SK-N-SH treated with all-trans-retinoic acid at 6 μM for 48 hours (cell line): Measurements from ENCODE around the gene TBL1X.

Experiments
- ATAC-seq: fragments of 200-7000 bp; cut with Tn5 transposase; 3 replicates; pipeline ENCODE4 v1.9.1; 2020; ENCODE audit warnings: mild to moderate bottlenecking, moderate library complexity
- ARNTL ChIP-seq: fragments of 450-650 bp; formaldehyde crosslinking; IDR thresholded peaks from 2 replicates; pipeline ENCODE4 v1.5.0; 2020; ENCODE audit warnings: low read depth, mild to moderate bottlenecking, moderate library complexity, borderline replicate concordance
- OSR1 ChIP-seq: fragments of 250-450 bp; sonication (Bioruptor Pico); IDR thresholded peaks from 2 replicates; pipeline ENCODE4 v1.8.0; 2022; ENCODE audit warnings: moderate library complexity, mild to moderate bottlenecking, inconsistent platforms
- RARB ChIP-seq: fragments of 250-450 bp; sonication (Bioruptor Pico); IDR thresholded peaks from 2 replicates; pipeline ENCODE4 v1.8.0; 2021; ENCODE audit warnings: mild to moderate bottlenecking, moderate library complexity
- SNAI2 ChIP-seq: fragments of 250-450 bp; sonication (Bioruptor Pico); IDR thresholded peaks from 2 replicates; pipeline ENCODE4 v1.5.0; 2020; ENCODE audit warnings: mild to moderate bottlenecking, moderate library complexity
- TCF4 ChIP-seq: fragments of 250-450 bp; sonication (Bioruptor Pico); IDR thresholded peaks from 2 replicates; pipeline ENCODE4 v1.8.0; 2021; ENCODE audit warnings: mild to moderate bottlenecking, moderate library complexity, borderline replicate concordance
- ZC3H10 ChIP-seq: fragments of 250-450 bp; sonication (Bioruptor Pico); IDR thresholded peaks from 2 replicates; pipeline ENCODE4 v1.5.1; 2021; ENCODE audit warnings: mild to moderate bottlenecking, moderate library complexity
- ZFP3 ChIP-seq: fragments of 250-450 bp; sonication (Bioruptor Pico); IDR thresholded peaks from 2 replicates; pipeline ENCODE4 v1.5.0; 2020; ENCODE audit warnings: mild to moderate bottlenecking, moderate library complexity
- ZFP30 ChIP-seq: fragments of 450-650 bp; formaldehyde crosslinking; IDR thresholded peaks from 2 replicates; pipeline ENCODE4 v1.5.0; 2022; ENCODE audit warnings: mild to moderate bottlenecking, moderate library complexity
- ZNF70 ChIP-seq: fragments of 450-650 bp; formaldehyde crosslinking; IDR thresholded peaks from 2 replicates; pipeline ENCODE4 v1.5.0; 2020; ENCODE audit warnings: mild to moderate bottlenecking, moderate library complexity
- TF ChIP-seq, protein P1 (sequence below): fragments of 250-450 bp; sonication (Bioruptor Pico); IDR thresholded peaks from 2 replicates; pipeline ENCODE4 v1.8.0; 2020; ENCODE audit warnings: mild to moderate bottlenecking, moderate library complexity, borderline replicate concordance
- TF ChIP-seq, protein P2 (sequence below): fragments of 250-450 bp; sonication (Bioruptor Pico); IDR thresholded peaks from 2 replicates; pipeline ENCODE4 v1.5.0; 2020; ENCODE audit warnings: mild to moderate bottlenecking, moderate library complexity
- TF ChIP-seq, protein P3 (sequence below): fragments of 250-450 bp; sonication (Bioruptor Pico); IDR thresholded peaks from 2 replicates; pipeline ENCODE4 v1.8.0; 2021; ENCODE audit warnings: low read depth, mild to moderate bottlenecking, moderate library complexity, borderline replicate concordance

Gene TBL1X

DNA sequence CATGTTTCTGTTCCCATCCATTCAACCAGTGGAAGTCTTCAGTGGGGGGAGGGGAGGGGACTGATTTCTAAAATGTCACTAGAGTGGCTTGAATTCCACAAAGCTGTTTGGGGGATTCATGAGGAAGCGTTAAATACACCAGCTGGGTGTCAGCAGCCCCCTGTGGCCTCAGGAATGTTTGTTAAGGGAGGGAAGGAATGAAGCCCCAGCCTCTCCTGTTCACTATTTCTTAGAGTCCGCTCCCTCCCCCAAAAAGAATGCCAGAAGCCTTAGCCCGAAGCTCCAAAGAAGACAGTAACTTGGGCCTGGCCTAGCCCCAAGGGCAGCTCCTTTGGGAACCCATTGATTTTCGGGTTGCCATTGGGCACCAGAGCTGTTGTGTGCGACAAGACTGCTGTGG, 324.7 kb downstream of the TBL1X start:
- TF ChIP-seq ZNF70 (CRISPR knock-in tag) (no peak), OSR1 (CRISPR knock-in tag) (no peak), RARB (CRISPR knock-in tag) (no peak), ARNTL (no peak), TCF4 (no peak), ZC3H10 (CRISPR knock-in tag) (no peak), ZFP3 (no peak), SNAI2 (CRISPR knock-in tag) (no peak), ZFP30 (CRISPR knock-in tag) (no peak)
- TF ChIP-seq, protein P1, sequence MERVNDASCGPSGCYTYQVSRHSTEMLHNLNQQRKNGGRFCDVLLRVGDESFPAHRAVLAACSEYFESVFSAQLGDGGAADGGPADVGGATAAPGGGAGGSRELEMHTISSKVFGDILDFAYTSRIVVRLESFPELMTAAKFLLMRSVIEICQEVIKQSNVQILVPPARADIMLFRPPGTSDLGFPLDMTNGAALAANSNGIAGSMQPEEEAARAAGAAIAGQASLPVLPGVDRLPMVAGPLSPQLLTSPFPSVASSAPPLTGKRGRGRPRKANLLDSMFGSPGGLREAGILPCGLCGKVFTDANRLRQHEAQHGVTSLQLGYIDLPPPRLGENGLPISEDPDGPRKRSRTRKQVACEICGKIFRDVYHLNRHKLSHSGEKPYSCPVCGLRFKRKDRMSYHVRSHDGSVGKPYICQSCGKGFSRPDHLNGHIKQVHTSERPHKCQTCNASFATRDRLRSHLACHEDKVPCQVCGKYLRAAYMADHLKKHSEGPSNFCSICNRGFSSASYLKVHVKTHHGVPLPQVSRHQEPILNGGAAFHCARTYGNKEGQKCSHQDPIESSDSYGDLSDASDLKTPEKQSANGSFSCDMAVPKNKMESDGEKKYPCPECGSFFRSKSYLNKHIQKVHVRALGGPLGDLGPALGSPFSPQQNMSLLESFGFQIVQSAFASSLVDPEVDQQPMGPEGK (CRISPR knock-in tag): no peak
- TF ChIP-seq, protein P2, sequence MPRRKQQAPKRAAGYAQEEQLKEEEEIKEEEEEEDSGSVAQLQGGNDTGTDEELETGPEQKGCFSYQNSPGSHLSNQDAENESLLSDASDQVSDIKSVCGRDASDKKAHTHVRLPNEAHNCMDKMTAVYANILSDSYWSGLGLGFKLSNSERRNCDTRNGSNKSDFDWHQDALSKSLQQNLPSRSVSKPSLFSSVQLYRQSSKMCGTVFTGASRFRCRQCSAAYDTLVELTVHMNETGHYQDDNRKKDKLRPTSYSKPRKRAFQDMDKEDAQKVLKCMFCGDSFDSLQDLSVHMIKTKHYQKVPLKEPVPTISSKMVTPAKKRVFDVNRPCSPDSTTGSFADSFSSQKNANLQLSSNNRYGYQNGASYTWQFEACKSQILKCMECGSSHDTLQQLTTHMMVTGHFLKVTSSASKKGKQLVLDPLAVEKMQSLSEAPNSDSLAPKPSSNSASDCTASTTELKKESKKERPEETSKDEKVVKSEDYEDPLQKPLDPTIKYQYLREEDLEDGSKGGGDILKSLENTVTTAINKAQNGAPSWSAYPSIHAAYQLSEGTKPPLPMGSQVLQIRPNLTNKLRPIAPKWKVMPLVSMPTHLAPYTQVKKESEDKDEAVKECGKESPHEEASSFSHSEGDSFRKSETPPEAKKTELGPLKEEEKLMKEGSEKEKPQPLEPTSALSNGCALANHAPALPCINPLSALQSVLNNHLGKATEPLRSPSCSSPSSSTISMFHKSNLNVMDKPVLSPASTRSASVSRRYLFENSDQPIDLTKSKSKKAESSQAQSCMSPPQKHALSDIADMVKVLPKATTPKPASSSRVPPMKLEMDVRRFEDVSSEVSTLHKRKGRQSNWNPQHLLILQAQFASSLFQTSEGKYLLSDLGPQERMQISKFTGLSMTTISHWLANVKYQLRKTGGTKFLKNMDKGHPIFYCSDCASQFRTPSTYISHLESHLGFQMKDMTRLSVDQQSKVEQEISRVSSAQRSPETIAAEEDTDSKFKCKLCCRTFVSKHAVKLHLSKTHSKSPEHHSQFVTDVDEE (CRISPR knock-in tag): no peak
- TF ChIP-seq, protein P3, sequence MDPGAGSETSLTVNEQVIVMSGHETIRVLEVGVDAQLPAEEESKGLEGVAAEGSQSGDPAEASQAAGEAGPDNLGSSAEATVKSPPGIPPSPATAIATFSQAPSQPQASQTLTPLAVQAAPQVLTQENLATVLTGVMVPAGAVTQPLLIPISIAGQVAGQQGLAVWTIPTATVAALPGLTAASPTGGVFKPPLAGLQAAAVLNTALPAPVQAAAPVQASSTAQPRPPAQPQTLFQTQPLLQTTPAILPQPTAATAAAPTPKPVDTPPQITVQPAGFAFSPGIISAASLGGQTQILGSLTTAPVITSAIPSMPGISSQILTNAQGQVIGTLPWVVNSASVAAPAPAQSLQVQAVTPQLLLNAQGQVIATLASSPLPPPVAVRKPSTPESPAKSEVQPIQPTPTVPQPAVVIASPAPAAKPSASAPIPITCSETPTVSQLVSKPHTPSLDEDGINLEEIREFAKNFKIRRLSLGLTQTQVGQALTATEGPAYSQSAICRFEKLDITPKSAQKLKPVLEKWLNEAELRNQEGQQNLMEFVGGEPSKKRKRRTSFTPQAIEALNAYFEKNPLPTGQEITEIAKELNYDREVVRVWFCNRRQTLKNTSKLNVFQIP (CRISPR knock-in tag): no peak
- TF ChIP-seq, all 23 proteins: peak for 0
- ATAC-seq: no peak
